ENCODE measurements around the gene PCDHB13.
A peak's percentile ranks its signal among the peaks of the same experiment; 100 is the strongest.
"Not testable (repeated sequence)": the region's sequence is repeated elsewhere in the genome, so short reads cannot be mapped to it uniquely, and the experiment has no call there.

The PCDHB13 gene

DNA sequence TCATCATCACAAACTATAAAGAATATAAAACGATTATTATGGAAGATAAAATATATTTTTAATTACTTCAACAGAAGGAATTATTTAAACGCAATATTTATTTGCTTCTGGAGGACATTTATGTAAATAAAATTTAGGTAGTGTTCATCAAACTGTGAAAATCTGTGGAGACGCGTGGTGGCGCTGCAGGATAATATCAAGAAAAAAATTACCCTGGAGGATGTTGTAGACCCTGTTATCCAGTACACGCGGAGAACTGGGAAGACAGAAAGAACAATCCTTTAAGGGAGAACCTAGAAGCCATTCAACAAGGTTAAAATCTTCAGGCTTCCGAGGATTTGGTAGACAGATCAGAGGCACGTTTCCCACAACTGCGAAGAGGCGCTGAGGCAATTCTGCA, 5.2 kb upstream of the PCDHB13 start, which contains the start of gene PCDHB12:
PCDHB12 (plus strand) TSS at position 242 of the 400 bp plus-strand sequence. CDS start 189 bp downstream, outside the sequence.
- peak in 1 of 2 experiments; percentile 14 for DNase-seq

DNA sequence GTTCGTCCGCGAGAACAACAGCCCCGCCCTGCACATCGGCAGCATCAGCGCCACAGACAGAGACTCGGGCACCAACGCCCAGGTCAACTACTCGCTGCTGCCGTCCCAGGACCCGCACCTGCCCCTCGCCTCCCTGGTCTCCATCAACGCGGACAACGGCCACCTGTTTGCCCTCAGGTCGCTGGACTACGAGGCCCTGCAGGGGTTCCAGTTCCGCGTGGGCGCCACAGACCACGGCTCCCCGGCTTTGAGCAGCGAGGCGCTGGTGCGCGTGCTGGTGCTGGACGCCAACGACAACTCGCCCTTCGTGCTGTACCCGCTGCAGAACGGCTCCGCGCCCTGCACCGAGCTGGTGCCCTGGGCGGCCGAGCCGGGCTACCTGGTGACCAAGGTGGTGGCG, 3.4 kb upstream of the PCDHB13 start:
- not testable (repeated sequence) for DNase-seq

DNA sequence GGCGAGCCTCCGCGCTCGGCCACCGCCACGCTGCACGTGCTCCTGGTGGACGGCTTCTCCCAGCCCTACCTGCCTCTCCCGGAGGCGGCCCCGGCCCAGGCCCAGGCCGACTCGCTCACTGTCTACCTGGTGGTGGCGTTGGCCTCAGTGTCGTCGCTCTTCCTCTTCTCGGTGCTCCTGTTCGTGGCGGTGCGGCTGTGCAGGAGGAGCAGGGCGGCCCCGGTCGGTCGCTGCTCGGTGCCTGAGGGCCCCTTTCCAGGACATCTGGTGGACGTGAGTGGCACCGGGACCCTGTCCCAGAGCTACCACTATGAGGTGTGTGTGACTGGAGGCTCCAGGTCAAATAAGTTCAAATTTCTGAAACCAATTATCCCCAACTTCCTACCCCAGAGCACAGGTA, 2.9 kb upstream of the PCDHB13 start:
- not testable (repeated sequence) for DNase-seq

GRCh38 chr5:141214583-141214982, 864 bp downstream of the PCDHB13 start:
- not testable (repeated sequence) for DNase-seq

DNA sequence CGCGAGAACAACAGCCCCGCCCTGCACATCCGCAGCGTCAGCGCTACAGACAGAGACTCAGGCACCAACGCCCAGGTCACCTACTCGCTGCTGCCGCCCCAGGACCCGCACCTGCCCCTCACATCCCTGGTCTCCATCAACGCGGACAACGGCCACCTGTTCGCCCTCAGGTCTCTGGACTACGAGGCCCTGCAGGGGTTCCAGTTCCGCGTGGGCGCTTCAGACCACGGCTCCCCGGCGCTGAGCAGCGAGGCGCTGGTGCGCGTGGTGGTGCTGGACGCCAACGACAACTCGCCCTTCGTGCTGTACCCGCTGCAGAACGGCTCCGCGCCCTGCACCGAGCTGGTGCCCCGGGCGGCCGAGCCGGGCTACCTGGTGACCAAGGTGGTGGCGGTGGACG, 1.8 kb downstream of the PCDHB13 start:
- DNase-seq = not testable (repeated sequence)

- not testable (repeated sequence) for DNase-seq
Measured at GRCh38 chr5:141216035-141216434, 2.3 kb downstream of the PCDHB13 start.

GRCh38 chr5:141223112-141223783, 9.5 kb downstream of the PCDHB13 start, which contains the start of gene PCDHB14:
TSS of gene PCDHB14 (plus strand) at chr5:141223343. CDS start at chr5:141223506, 163 bp downstream.
- DNase-seq = peak; percentile 34 to 75

DNA sequence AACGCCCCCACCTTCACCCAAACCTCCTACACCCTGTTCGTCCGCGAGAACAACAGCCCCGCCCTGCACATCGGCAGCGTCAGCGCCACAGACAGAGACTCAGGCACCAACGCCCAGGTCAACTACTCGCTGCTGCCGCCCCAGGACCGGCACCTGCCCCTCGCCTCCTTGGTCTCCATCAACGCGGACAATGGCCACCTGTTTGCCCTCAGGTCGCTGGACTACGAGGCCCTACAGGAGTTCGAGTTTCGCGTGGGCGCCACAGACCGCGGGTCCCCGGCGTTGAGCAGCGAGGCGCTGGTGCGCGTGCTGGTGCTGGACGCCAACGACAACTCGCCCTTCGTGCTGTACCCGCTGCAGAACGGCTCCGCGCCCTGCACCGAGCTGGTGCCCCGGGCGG, 11.1 kb downstream of the PCDHB13 start:
- DNase-seq = not testable (repeated sequence)

- DNase-seq = not testable (repeated sequence)
Measured at GRCh38 chr5:141225421-141225820, 11.7 kb downstream of the PCDHB13 start.

GRCh38 chr5:141234109-141234667, 20.5 kb downstream of the PCDHB13 start:
- DNase-seq = no peak

- DNase-seq = not testable (repeated sequence)
Measured at GRCh38 chr5:141235922-141236321, 22.2 kb downstream of the PCDHB13 start.

GRCh38 chr5:141236516-141237313, 23.0 kb downstream of the PCDHB13 start:
- no peak for DNase-seq

- DNase-seq = no peak
Measured at GRCh38 chr5:141241496-141241895, 27.8 kb downstream of the PCDHB13 start.

GRCh38 chr5:141245250-141245717, 31.6 kb downstream of the PCDHB13 start, which contains the start of gene PCDHB15:
TSS of gene PCDHB15 (plus strand) at chr5:141245395. CDS start at chr5:141245579, 184 bp downstream.
- DNase-seq = no peak

GRCh38 chr5:141246971-141247370, 33.3 kb downstream of the PCDHB13 start:
- not testable (repeated sequence) for DNase-seq

GRCh38 chr5:141247434-141247833, 33.7 kb downstream of the PCDHB13 start:
- DNase-seq = not testable (repeated sequence)

DNA sequence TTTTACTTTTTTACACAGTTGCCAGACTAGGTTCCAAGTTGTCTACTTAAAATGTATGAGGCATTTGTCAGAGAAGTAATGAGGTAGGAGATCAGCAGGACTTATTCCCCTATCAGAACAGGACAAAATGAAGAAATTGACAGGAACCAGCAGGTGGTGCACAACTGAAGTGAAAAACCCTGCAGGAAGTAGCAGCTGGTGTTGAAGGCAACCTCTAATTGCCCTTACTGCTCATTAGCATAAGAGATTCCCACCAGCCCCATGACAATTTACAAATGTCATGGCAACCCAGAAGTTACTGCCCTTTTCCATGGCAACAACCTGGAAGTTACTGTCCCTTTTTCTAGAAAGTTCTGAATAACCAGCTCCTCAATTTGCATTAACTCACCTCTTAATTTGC, 36.9 kb downstream of the PCDHB13 start:
- DNase-seq = peak in 1 of 2 experiments; percentile 10

- no peak for DNase-seq
Measured at GRCh38 chr5:141258464-141258863, 44.7 kb downstream of the PCDHB13 start.

DNA sequence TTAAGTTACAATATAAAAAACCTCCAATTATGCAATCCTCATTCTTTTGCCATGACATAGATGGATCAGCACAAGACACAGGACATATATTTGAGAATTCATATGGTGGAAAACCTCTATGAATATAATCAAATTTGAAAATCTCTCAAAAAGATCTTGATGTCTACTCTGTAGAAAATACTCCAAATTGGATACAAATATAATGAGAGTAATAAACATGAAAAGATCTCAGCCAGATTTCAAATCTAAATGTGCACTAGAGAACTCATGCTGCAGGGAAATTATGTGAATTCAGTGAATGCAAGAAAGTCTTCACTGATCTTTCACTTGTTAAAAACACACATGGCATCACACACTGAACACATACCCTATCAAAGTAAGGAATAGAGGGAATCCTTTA, 45.2 kb downstream of the PCDHB13 start:
- no peak for DNase-seq

- DNase-seq = peak in 1 of 2 experiments; percentile 3
Measured at GRCh38 chr5:141260458-141261237, 46.9 kb downstream of the PCDHB13 start.

- no peak for DNase-seq
Measured at GRCh38 chr5:141261238-141261546, 47.5 kb downstream of the PCDHB13 start.

Measured in NCI-H524 (cell line).